ENCODE measurements around the gene NCKAP5. TPM values are rescaled to one million over a fixed set of nuclear protein-coding genes. Genes with fewer than 3 reads are reported as not detected.

The NCKAP5 gene
- polyA plus RNA-seq, 3 donors, result not detected

DNA sequence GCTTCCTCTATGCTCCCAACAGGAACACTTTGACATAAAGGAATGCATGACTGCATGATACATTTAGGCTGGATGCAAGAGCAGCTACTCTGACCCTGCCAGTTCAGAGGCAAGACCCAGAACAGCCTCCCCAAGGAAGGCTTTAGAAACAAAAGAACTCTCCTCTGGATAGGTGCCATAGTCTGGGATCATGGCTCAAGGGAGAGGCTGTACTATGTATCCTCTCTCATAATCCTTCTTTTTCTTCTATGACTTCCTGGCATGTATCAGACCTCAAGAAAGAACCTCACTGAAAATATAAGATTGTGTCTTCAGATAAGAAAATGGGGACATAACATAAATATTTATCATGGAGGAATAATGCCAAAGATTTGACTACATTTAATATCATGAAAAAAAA lies 704.3 kb downstream of the NCKAP5 start:
- H3K4me1 Mint-ChIP-seq, result no peaks in the 10 kb centered on the region
- H3K27ac Mint-ChIP-seq, result no peak overlapping the region
- no peaks in the 10 kb centered on the region for H3K79me2 ChIP-seq (ENCODE audit: insufficient read depth, low read length)
- no peak overlapping the region for H3K4me3 Mint-ChIP-seq
- no peaks in the 10 kb centered on the region for H3K9me3 Mint-ChIP-seq
- H3K4me2 ChIP-seq (replicated peaks; ENCODE audit: extremely low read depth, low read length, poor library complexity, severe bottlenecking), result no peak overlapping the region
- no peak overlapping the region for H3K27ac ChIP-seq (ENCODE audit: low read depth in 1 of 2, low read length in 2 of 2)
- H3K9me3 ChIP-seq (replicated peaks in 1 of 2; ENCODE audit: control insufficient read depth in 1 of 2, insufficient read depth in 1 of 2, low read length in 2 of 2), result no peaks in the 10 kb centered on the region
- no peaks in the 10 kb centered on the region for H3K36me3 Mint-ChIP-seq
- H2AFZ ChIP-seq (ENCODE audit: insufficient read depth, low read depth, low read length, poor library complexity, severe bottlenecking), result no peak overlapping the region
- no peak overlapping the region for H3K4me3 ChIP-seq (replicated peaks in 1 of 3; ENCODE audit: low read depth in 2 of 3, low read length in 3 of 3)
- no peaks in the 10 kb centered on the region for H3K27me3 ChIP-seq (ENCODE audit: control insufficient read depth in 2 of 2, insufficient read depth in 2 of 2, low read length in 2 of 2)
- intact Hi-C loops (cut with micrococcal nuclease), result no loop called here
- H3K9ac ChIP-seq (ENCODE audit: insufficient read depth, low read length, poor library complexity, severe bottlenecking), result no peak overlapping the region
- H4K20me1 ChIP-seq (ENCODE audit: insufficient read depth, low read length), result no peaks in the 10 kb centered on the region
- H3K27me3 Mint-ChIP-seq (ENCODE audit: low read depth in 3 of 3), result peaks cover 0 to 2% (median 0%) of the 10 kb centered on the region in 3 donors
- TF ChIP-seq, protein P1, sequence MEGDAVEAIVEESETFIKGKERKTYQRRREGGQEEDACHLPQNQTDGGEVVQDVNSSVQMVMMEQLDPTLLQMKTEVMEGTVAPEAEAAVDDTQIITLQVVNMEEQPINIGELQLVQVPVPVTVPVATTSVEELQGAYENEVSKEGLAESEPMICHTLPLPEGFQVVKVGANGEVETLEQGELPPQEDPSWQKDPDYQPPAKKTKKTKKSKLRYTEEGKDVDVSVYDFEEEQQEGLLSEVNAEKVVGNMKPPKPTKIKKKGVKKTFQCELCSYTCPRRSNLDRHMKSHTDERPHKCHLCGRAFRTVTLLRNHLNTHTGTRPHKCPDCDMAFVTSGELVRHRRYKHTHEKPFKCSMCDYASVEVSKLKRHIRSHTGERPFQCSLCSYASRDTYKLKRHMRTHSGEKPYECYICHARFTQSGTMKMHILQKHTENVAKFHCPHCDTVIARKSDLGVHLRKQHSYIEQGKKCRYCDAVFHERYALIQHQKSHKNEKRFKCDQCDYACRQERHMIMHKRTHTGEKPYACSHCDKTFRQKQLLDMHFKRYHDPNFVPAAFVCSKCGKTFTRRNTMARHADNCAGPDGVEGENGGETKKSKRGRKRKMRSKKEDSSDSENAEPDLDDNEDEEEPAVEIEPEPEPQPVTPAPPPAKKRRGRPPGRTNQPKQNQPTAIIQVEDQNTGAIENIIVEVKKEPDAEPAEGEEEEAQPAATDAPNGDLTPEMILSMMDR (IDR thresholded peaks at IDR 0.05), result no peak
- H3K36me3 ChIP-seq (replicated peaks in 1 of 2; ENCODE audit: control insufficient read depth in 1 of 2, insufficient read depth in 2 of 2, low read length in 2 of 2), result no peaks in the 10 kb centered on the region
- no peaks in the 10 kb centered on the region for H3K4me1 ChIP-seq (ENCODE audit: control insufficient read depth in 1 of 2, insufficient read depth in 2 of 2, low read length in 2 of 2)
- DNase-seq, result no peak

- no peak overlapping the region for H3K27ac Mint-ChIP-seq
- no peak overlapping the region for H3K4me3 Mint-ChIP-seq
- DNase-seq, result no peak
These were observed 708.0 kb downstream of the NCKAP5 start for GRCh38 chr2:132860220-132860619.

More at GRCh38 chr2:132860220-132860619, 708.0 kb downstream of the NCKAP5 start:
- Histone ChIP-seq H3K79me2 (ENCODE audit: insufficient read depth, low read length) (no peaks in the 10 kb centered on the region), H3K27me3 (ENCODE audit: control insufficient read depth in 2 of 2, insufficient read depth in 2 of 2, low read length in 2 of 2) (no peaks in the 10 kb centered on the region), H3K4me2 (replicated peaks; ENCODE audit: extremely low read depth, low read length, poor library complexity, severe bottlenecking) (no peak overlapping the region), H3K4me3 (replicated peaks in 1 of 3; ENCODE audit: low read depth in 2 of 3, low read length in 3 of 3) (no peak overlapping the region), H3K36me3 (replicated peaks in 1 of 2; ENCODE audit: control insufficient read depth in 1 of 2, insufficient read depth in 2 of 2, low read length in 2 of 2) (no peaks in the 10 kb centered on the region), H3K9ac (ENCODE audit: insufficient read depth, low read length, poor library complexity, severe bottlenecking) (no peak overlapping the region), H4K20me1 (ENCODE audit: insufficient read depth, low read length) (no peaks in the 10 kb centered on the region), H2AFZ (ENCODE audit: insufficient read depth, low read depth, low read length, poor library complexity, severe bottlenecking) (no peak overlapping the region), H3K9me3 (replicated peaks in 1 of 2; ENCODE audit: control insufficient read depth in 1 of 2, insufficient read depth in 1 of 2, low read length in 2 of 2) (no peaks in the 10 kb centered on the region), H3K4me1 (ENCODE audit: control insufficient read depth in 1 of 2, insufficient read depth in 2 of 2, low read length in 2 of 2) (no peaks in the 10 kb centered on the region), H3K27ac (ENCODE audit: low read depth in 1 of 2, low read length in 2 of 2) (no peak overlapping the region)
- TF ChIP-seq, protein P1 (IDR thresholded peaks at IDR 0.05), result no peak
- no peaks in the 10 kb centered on the region for H3K4me1 Mint-ChIP-seq
- intact Hi-C loops (cut with micrococcal nuclease), result no loop called here
- peaks cover 0 to 2% (median 0%) of the 10 kb centered on the region in 3 donors for H3K27me3 Mint-ChIP-seq (ENCODE audit: low read depth in 3 of 3)
- peaks cover 0 to 2% (median 0%) of the 10 kb centered on the region in 7 donors for H3K9me3 Mint-ChIP-seq
- no CpG with 5 or more reads among the region's 2 CpGs for WGBS (ENCODE audit: insufficient coverage)
- H3K36me3 Mint-ChIP-seq, result no peaks in the 10 kb centered on the region
